ENCODE results near the gene TESK1.
"Not testable (repeated sequence)": the region's sequence is repeated elsewhere in the genome, so short reads cannot be mapped to it uniquely, and the experiment has no call there.

Gene TESK1

GRCh38 chr9:35579130-35579529 is 25.9 kb upstream of the TESK1 start:
- in situ Hi-C loops (cut with HindIII; ENCODE audit: low sequenced_read_pairs) = no loop called here

GRCh38 chr9:35579659-35580227 is 25.3 kb upstream of the TESK1 start:
- in situ Hi-C loops (cut with HindIII; ENCODE audit: low sequenced_read_pairs) = not testable (repeated sequence)

GRCh38 chr9:35583521-35583920 is 21.5 kb upstream of the TESK1 start:
- in situ Hi-C loops (cut with HindIII; ENCODE audit: low sequenced_read_pairs) = not testable (repeated sequence)

- in situ Hi-C loops (cut with HindIII; ENCODE audit: low sequenced_read_pairs) = not testable (repeated sequence)
Measured at GRCh38 chr9:35584681-35585080, 20.4 kb upstream of the TESK1 start.

GRCh38 chr9:35588506-35588905 is 16.6 kb upstream of the TESK1 start:
- in situ Hi-C loops (cut with HindIII; ENCODE audit: low sequenced_read_pairs) = not testable (repeated sequence)

- in situ Hi-C loops (cut with HindIII; ENCODE audit: low sequenced_read_pairs) = no loop called here
Measured at GRCh38 chr9:35593581-35593980, 11.5 kb upstream of the TESK1 start.

GRCh38 chr9:35594471-35594870 is 10.6 kb upstream of the TESK1 start:
- in situ Hi-C loops (cut with HindIII; ENCODE audit: low sequenced_read_pairs) = no loop called here

- in situ Hi-C loops (cut with HindIII; ENCODE audit: low sequenced_read_pairs) = not testable (repeated sequence)
Measured at GRCh38 chr9:35596907-35597306, 8.2 kb upstream of the TESK1 start.

GRCh38 chr9:35598866-35599590 is 6.0 kb upstream of the TESK1 start:
- in situ Hi-C loops (cut with HindIII; ENCODE audit: low sequenced_read_pairs) = no loop called here

- in situ Hi-C loops (cut with HindIII; ENCODE audit: low sequenced_read_pairs) = no loop called here
Measured at GRCh38 chr9:35599763-35600604, 5.1 kb upstream of the TESK1 start.

GRCh38 chr9:35603506-35603985 is 1.5 kb upstream of the TESK1 start:
- in situ Hi-C loops (cut with HindIII; ENCODE audit: low sequenced_read_pairs) = no loop called here

- in situ Hi-C loops (cut with HindIII; ENCODE audit: low sequenced_read_pairs) = no loop called here
Measured at GRCh38 chr9:35603986-35604577, 980 bp upstream of the TESK1 start.

- in situ Hi-C loops (cut with HindIII; ENCODE audit: low sequenced_read_pairs) = no loop called here
Measured at GRCh38 chr9:35605351-35606137, 482 bp downstream of the TESK1 start.

GRCh38 chr9:35606138-35606504 is 1.1 kb downstream of the TESK1 start:
- in situ Hi-C loops (cut with HindIII; ENCODE audit: low sequenced_read_pairs) = no loop called here

- in situ Hi-C loops (cut with HindIII; ENCODE audit: low sequenced_read_pairs) = no loop called here
Measured at GRCh38 chr9:35606726-35607125, 1.7 kb downstream of the TESK1 start.

GRCh38 chr9:35608221-35608620 is 3.2 kb downstream of the TESK1 start:
- in situ Hi-C loops (cut with HindIII; ENCODE audit: low sequenced_read_pairs) = no loop called here

GRCh38 chr9:35609001-35609819 is 4.1 kb downstream of the TESK1 start:
- in situ Hi-C loops (cut with HindIII; ENCODE audit: low sequenced_read_pairs) = no loop called here

GRCh38 chr9:35609820-35610163 is 4.7 kb downstream of the TESK1 start:
- in situ Hi-C loops (cut with HindIII; ENCODE audit: low sequenced_read_pairs) = no loop called here

- in situ Hi-C loops (cut with HindIII; ENCODE audit: low sequenced_read_pairs) = no loop called here
Measured at GRCh38 chr9:35611230-35611797, 6.3 kb downstream of the TESK1 start.
